ENCODE results near the gene NUAK1. TPM values are rescaled to one million over a fixed set of nuclear protein-coding genes. Genes with fewer than 3 reads are reported as not detected.

NUAK1 gene
- total and polyA plus RNA-seq, 2 donors from 2014 or later: 2.9 to 28.8 TPM

- H3K4me3 ChIP-seq (ENCODE audit: low read length in 3 of 3): no peak overlapping the region
- DNase-seq (no peak), FAIRE-seq (no peak)
- H3K9ac ChIP-seq (ENCODE audit: low read length in 3 of 3): no peak overlapping the region
- H3K27me3 ChIP-seq (ENCODE audit: control insufficient read depth, insufficient read depth, low read length): no peaks in the 10 kb centered on the region
- no peak for TF ChIP-seq CTCF (IDR thresholded peaks at IDR 0.05; ENCODE audit: borderline replicate concordance, extremely low read depth, insufficient read depth)
- intact Hi-C loops (cut with DNase I): no loop called here
- no peaks in the 10 kb centered on the region for H3K9me3 ChIP-seq (ENCODE audit: control insufficient read depth in 2 of 3, insufficient read depth in 1 of 3, low read length in 3 of 3)
- H3K4me1 ChIP-seq (ENCODE audit: control insufficient read depth in 2 of 3, insufficient read depth in 2 of 3, low read depth in 1 of 3, low read length in 3 of 3): peaks cover 0 to 41% (median 23%) of the 10 kb centered on the region in 3 donors
- H3K36me3 ChIP-seq (ENCODE audit: control insufficient read depth in 2 of 3, insufficient read depth in 3 of 3, low read length in 3 of 3): no peaks in the 10 kb centered on the region
- no peak overlapping the region for H3K27ac ChIP-seq (ENCODE audit: low read depth in 2 of 2, low read length in 2 of 2)
These were observed 24.2 kb downstream of the NUAK1 start for GRCh38 chr12:106114447-106115068.

- intact Hi-C loops (cut with DNase I): no loop called here
- DNase-seq: no peak
- H3K9me3 ChIP-seq (ENCODE audit: control insufficient read depth in 2 of 3, insufficient read depth in 1 of 3, low read length in 3 of 3): no peaks in the 10 kb centered on the region
- no peak for FAIRE-seq
- no peak for TF ChIP-seq CTCF (IDR thresholded peaks at IDR 0.05; ENCODE audit: borderline replicate concordance, extremely low read depth, insufficient read depth)
- peaks cover 0 to 47% (median 27%) of the 10 kb centered on the region in 3 donors for H3K4me1 ChIP-seq (ENCODE audit: control insufficient read depth in 2 of 3, insufficient read depth in 2 of 3, low read depth in 1 of 3, low read length in 3 of 3)
- no peaks in the 10 kb centered on the region for H3K36me3 ChIP-seq (ENCODE audit: control insufficient read depth in 2 of 3, insufficient read depth in 3 of 3, low read length in 3 of 3)
- H3K27ac ChIP-seq (ENCODE audit: low read depth in 2 of 2, low read length in 2 of 2): peak overlapping the region in 1 of 2 donors; percentile 10
- no peaks in the 10 kb centered on the region for H3K27me3 ChIP-seq (ENCODE audit: control insufficient read depth, insufficient read depth, low read length)
- no peak overlapping the region for H3K4me3 ChIP-seq (ENCODE audit: low read length in 3 of 3)
- H3K9ac ChIP-seq (ENCODE audit: low read length in 3 of 3): no peak overlapping the region
These were observed 24.8 kb downstream of the NUAK1 start for GRCh38 chr12:106113824-106114446.

- Histone ChIP-seq H3K9me3 (ENCODE audit: control insufficient read depth in 2 of 3, insufficient read depth in 1 of 3, low read length in 3 of 3) (no peaks in the 10 kb centered on the region), H3K27ac (ENCODE audit: low read depth in 2 of 2, low read length in 2 of 2) (peak overlapping the region in 1 of 2 donors; percentile 10), H3K36me3 (ENCODE audit: control insufficient read depth in 2 of 3, insufficient read depth in 3 of 3, low read length in 3 of 3) (no peaks in the 10 kb centered on the region), H3K4me3 (ENCODE audit: low read length in 3 of 3) (no peak overlapping the region), H3K27me3 (ENCODE audit: control insufficient read depth, insufficient read depth, low read length) (no peaks in the 10 kb centered on the region), H3K9ac (ENCODE audit: low read length in 3 of 3) (no peak overlapping the region), H3K4me1 (ENCODE audit: control insufficient read depth in 2 of 3, insufficient read depth in 2 of 3, low read depth in 1 of 3, low read length in 3 of 3) (peaks cover under 1 to 52% (median 32%) of the 10 kb centered on the region in 3 donors)
- no peak for TF ChIP-seq CTCF (IDR thresholded peaks at IDR 0.05; ENCODE audit: borderline replicate concordance, extremely low read depth, insufficient read depth)
- DNase-seq (no peak), FAIRE-seq (no peak)
- intact Hi-C loops (cut with DNase I): no loop called here
These were observed 25.3 kb downstream of the NUAK1 start for GRCh38 chr12:106113446-106113823.
